GM21447 (cell line): ENCODE results near the gene CIBAR2.

Experiments
- ATAC-seq: cut with Tn5 transposase; IDR thresholded peaks from one replicate; pipeline ENCODE4 v1.9.1; 2021; ENCODE audit not compliant: unreplicated experiment

The CIBAR2 gene

GRCh38 chr16:85103114-85104079, 8.9 kb downstream of the CIBAR2 start:
- ATAC-seq: no peak

- ATAC-seq: no peak
Observed at GRCh38 chr16:85101956-85102630, 10.2 kb downstream of the CIBAR2 start.

- ATAC-seq: no peak
Observed at GRCh38 chr16:85100265-85100664, 12.0 kb downstream of the CIBAR2 start.

DNA sequence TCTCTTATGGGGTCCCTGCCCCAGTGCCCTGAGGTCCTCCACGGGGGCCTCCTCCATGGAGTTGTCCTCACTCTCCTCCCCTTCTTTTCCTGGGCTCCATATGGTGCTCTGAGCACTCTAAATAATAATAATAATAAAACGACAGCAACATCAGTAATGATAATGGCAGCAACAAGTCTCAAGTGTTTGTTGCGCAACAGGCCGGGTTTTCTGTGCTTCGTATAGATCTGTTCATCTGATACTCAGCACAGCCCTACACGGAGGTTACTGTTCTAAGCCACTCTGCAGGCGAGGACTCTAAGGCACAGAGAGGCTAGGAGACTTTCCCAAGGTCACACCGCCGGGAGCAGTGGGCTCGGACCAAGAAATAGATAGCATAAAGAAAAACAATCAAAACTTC, 13.7 kb downstream of the CIBAR2 start:
- no peak for ATAC-seq

DNA sequence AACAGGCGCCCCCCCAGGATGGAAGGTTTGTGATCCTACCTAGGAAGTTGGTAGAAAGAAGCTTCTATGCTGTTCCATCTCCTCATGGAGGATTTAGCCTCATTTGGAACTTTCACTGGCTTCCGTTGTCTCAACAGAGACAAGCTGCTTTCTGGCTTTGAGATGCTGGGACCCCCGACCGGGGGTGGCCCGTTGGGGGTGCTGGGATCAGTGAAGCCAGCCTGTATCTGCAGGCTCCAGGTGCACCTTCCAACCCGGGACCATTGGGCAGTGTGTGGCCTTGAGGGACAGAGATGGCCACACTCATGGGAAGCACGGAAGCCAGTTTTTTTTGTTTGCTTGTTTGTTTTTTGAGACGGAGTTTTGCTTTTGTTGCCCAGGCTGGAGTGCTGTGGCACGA, 15.4 kb downstream of the CIBAR2 start:
- ATAC-seq: no peak

GRCh38 chr16:85094812-85095211, 17.5 kb downstream of the CIBAR2 start:
- ATAC-seq: no peak

- ATAC-seq: no peak
Observed at GRCh38 chr16:85094176-85094805, 18.0 kb downstream of the CIBAR2 start.

DNA sequence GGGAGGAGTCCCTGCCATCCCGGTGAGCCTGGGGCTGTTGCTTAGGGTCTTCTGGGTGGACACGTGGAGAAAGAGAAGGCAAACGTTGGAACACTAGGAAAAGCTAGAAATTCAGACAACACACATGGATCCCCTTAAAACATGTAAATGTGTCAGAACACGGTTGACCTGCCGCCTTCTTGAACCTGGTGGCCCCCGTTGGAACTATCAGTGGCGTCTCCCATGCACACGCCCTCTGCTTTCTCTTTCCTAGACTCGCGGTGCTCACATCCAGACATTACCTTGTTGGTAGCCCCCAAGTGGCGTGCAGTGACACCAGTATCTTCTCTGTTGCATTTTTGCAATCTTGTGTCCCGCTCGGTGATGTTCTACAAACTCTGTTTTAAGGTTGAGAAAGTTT, 18.6 kb downstream of the CIBAR2 start:
- ATAC-seq: no peak

DNA sequence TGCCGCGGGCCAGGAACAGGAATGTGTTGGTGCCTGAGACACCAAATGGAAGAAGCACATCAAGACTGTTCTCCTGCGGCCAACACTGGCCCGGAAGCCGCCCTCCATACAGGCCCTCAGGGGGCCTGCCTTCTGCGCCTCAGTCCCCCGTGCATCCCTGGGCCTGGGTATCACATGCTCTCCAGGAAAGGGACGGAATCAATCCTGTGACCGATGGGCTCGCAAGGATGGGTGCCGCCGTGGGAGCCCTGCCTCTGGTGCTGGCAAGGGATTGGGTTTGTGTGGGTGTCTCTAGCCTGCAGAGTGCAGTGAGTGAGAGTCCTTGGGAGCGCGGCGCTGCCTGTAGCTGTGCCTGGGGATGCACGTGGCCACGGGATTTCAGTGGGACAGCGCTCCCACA, 19.4 kb downstream of the CIBAR2 start:
- ATAC-seq: no peak

DNA sequence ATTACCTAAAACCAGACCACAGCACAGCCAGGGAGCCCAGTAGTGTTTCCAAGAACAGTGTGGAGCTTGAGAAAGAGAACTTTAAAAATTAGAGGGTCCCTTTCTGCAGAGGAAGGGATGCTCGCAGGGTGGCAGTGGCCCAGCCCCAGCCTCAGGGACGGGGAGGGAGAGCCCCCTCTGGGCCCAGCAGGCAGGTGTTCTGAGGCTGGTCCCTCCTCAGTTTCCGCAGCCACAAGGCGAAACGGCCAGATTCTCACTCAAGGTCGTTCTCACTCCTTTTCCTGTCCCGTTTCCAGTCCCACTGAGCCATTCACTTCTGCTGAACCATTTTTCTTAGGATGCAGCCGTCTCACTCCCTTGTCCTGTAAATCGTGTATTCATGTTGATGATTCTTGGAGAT, 20.0 kb downstream of the CIBAR2 start:
- no peak for ATAC-seq

DNA sequence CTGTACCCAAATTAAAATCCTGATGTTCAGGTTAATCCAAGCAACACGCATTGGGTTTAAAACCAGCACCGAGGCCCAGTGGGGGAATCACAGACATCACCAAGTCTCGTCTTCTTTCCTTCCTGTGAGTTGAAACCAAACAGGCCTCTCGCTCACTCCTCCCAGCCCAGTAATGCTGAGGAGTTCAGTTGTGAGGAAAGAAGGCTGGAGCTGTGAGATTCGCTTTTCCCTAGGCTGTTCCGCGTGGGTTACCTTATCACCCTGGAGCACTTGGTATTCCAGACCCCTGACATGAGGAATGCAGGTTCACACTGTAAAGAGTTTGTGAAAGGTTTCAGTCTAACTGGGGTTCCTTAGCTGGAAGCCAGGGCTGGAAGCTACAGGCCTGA, 20.8 kb downstream of the CIBAR2 start:
- no peak for ATAC-seq

- no peak for ATAC-seq
Observed at GRCh38 chr16:85090873-85091521, 21.3 kb downstream of the CIBAR2 start.

DNA sequence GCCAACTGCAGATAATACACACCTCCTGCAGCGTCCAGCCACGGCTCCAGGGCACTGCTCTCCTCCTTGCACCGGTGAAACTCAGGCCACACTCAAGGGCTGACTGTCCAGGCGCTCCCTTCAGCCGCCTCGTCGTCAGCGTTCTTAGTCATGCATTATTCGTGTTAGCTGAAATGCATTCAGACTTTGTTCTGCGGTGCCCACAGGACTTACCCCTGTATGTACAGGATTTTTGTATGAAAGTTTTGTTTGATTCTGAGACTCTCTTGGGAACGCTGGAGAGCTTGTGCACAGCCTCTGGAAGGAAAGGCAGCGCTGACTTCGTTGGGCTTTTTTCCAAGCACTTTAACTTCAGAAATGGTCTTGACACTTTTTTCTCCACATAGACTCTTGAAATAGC, 22.1 kb downstream of the CIBAR2 start:
- no peak for ATAC-seq

- ATAC-seq: no peak
Observed at GRCh38 chr16:85089525-85089924, 22.7 kb downstream of the CIBAR2 start.

- no peak for ATAC-seq
Observed at GRCh38 chr16:85088570-85089199, 23.6 kb downstream of the CIBAR2 start.

DNA sequence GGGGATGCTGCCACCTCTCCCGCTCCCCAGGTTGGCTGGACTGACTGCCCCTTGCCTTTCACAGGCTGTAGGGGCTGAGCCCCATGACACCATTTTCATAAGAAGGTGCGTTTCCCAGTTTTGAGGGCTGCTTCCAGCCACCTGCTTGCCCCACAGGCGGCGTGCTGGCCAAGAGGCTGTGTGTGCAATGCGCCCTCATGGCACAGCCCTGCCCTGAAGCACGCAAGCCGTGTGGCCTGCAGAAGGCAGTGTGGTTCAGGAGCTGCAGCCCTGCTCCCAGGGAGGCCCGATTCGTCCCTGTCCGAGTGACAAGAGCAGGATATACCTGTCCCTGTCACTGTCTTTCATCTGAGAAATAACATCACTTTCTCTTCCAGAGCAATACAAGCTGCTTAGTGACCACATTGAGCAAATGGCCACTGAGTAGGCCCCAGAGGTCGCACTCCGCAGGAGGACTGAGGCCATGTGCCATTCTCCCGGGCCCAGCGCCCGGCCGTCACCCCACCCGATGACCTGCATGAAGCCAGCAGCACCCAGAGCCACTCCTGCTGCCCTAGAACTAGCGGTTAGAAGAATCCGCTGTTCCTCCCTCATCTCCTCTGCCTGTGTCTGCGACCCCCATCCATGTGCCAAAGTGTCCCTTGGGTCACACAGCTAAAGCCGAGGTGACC, 24.2 kb downstream of the CIBAR2 start:
- ATAC-seq: no peak

- ATAC-seq: no peak
Observed at GRCh38 chr16:85086347-85087291, 25.7 kb downstream of the CIBAR2 start.

DNA sequence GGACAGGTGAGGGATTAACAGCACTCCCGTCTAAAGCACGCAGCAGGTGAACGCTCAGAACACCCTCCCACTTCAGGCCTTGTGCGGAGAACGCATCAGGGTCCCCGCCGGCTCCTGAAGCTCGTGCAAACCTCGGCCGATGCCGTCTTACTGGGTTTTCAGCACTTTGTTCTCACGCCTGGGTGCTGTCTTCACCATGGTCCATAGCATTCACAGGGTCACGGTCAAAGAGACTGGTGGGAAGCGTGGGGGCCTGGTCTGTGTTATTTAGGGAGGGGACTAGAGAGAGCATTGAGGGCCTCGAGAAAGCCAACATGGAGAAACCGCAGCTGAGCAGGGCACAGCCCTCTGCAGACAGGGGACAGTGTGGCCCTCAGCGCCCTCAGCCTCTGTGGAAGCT, 26.6 kb downstream of the CIBAR2 start:
- no peak for ATAC-seq

DNA sequence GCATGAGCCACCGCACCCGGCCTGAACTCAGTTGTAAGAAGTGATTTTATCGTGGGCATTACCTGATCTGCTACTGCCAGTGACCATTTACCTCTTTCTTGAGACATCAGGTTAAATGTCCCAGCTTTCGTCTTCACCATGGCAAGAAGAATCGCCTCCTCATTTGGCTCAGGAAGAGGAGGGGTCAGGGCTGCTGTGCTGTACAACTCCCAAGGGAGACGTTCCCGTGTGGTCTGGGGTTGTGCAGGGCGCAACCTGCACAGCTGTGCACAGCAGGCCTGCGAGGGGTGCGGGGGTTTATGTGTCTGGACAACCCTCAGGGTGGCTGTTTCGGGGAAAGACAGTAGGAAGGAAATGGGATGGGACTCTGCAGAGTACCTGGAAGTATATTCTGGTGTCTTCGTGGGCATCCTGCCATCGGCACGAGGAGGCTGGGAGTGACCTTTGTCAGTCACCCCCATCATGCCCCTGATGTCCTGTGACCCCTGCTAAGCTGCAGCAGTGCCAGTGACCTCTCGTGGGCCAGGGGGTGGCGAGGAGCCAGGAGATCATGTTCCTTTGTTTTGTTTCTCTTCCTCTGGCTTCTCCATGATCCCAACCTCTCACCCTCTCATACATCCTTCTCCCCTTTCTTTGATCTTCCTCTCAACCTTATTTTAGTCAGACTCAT, 27.3 kb downstream of the CIBAR2 start:
- no peak for ATAC-seq
